ENCODE data around the gene ADAMTS2. TPM values are rescaled to one million over a fixed set of nuclear protein-coding genes. Genes with fewer than 3 reads are reported as not detected.

The ADAMTS2 gene
- total and polyA plus RNA-seq, 4 donors, result 4.8 to 49.8 (median 32.0) TPM

DNA sequence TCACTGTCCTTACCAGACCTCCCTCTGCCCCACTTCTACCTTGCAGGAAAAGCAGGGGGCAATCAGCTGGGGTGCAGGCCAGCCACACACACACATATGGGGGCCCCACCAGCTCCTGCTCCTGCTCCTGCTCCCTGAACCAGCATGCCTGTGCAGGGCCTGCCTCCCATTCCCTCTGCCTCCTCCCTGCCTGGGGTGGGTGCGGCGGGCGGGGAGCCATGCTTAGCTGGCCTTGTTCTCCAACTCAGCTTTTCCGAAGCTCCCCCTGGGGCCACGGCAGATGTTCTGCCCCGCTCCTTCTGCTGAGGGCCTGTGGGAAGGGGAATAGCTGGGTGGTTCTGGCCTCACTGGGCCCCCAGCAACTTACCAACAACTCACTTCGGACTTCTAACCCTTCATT lies 195.2 kb downstream of the ADAMTS2 start:
- Histone ChIP-seq H3K27ac (ENCODE audit: low read depth in 1 of 2, low read length in 2 of 2) (no peak overlapping the region), H3K4me1 (ENCODE audit: control insufficient read depth in 1 of 2, insufficient read depth in 2 of 2, low read length in 2 of 2) (no peaks in the 10 kb centered on the region), H3K9me3 (ENCODE audit: control insufficient read depth, low read length) (no peaks in the 10 kb centered on the region), H3K4me3 (ENCODE audit: low read length in 2 of 2) (no peak overlapping the region), H3K36me3 (ENCODE audit: control insufficient read depth in 1 of 2, insufficient read depth in 2 of 2, low read length in 1 of 2) (no peaks in the 10 kb centered on the region), H3K27me3 (ENCODE audit: control insufficient read depth in 1 of 2, insufficient read depth in 2 of 2, low read length in 1 of 2) (no peaks in the 10 kb centered on the region)
- DNase-seq, result peak; percentile 36 to 69
- ATAC-seq (ENCODE audit: low FRiP score), result no peak
- intact Hi-C loops (cut with DNase I), result no loop called here
- WGBS, 2 donors, result 64 to 88% methylated on average over 7 of the region's 7 CpGs

- no peaks in the 10 kb centered on the region for H3K27me3 ChIP-seq (ENCODE audit: control insufficient read depth in 1 of 2, insufficient read depth in 2 of 2, low read length in 1 of 2)
- no peaks in the 10 kb centered on the region for H3K36me3 ChIP-seq (ENCODE audit: control insufficient read depth in 1 of 2, insufficient read depth in 2 of 2, low read length in 1 of 2)
- 84 to 93% methylated on average over 10 of the region's 10 CpGs for WGBS, 2 donors
- H3K9me3 ChIP-seq (ENCODE audit: control insufficient read depth, low read length), result no peaks in the 10 kb centered on the region
- DNase-seq (peak; percentile 21 to 50), ATAC-seq (ENCODE audit: low FRiP score) (no peak)
- no peaks in the 10 kb centered on the region for H3K4me1 ChIP-seq (ENCODE audit: control insufficient read depth in 1 of 2, insufficient read depth in 2 of 2, low read length in 2 of 2)
- intact Hi-C loops (cut with DNase I), result no loop called here
- H3K27ac ChIP-seq (ENCODE audit: low read depth in 1 of 2, low read length in 2 of 2), result no peak overlapping the region
- H3K4me3 ChIP-seq (ENCODE audit: low read length in 2 of 2), result no peak overlapping the region
Observed at GRCh38 chr5:179149278-179149677, 196.0 kb downstream of the ADAMTS2 start.

- Histone ChIP-seq H3K9me3 (ENCODE audit: control insufficient read depth, low read length) (no peaks in the 10 kb centered on the region), H3K27ac (ENCODE audit: low read depth in 1 of 2, low read length in 2 of 2) (no peak overlapping the region), H3K4me3 (ENCODE audit: low read length in 2 of 2) (no peak overlapping the region), H3K36me3 (ENCODE audit: control insufficient read depth in 1 of 2, insufficient read depth in 2 of 2, low read length in 1 of 2) (no peaks in the 10 kb centered on the region), H3K4me1 (ENCODE audit: control insufficient read depth in 1 of 2, insufficient read depth in 2 of 2, low read length in 2 of 2) (no peaks in the 10 kb centered on the region), H3K27me3 (ENCODE audit: control insufficient read depth in 1 of 2, insufficient read depth in 2 of 2, low read length in 1 of 2) (no peaks in the 10 kb centered on the region)
- DNase-seq (peak; percentile 23 to 47), ATAC-seq (ENCODE audit: low FRiP score) (no peak)
- 82 to 83% methylated on average over 9 of the region's 9 CpGs for WGBS, 2 donors
- intact Hi-C loops (cut with DNase I), result no loop called here
Observed at GRCh38 chr5:179148703-179149170, 196.5 kb downstream of the ADAMTS2 start.

DNA sequence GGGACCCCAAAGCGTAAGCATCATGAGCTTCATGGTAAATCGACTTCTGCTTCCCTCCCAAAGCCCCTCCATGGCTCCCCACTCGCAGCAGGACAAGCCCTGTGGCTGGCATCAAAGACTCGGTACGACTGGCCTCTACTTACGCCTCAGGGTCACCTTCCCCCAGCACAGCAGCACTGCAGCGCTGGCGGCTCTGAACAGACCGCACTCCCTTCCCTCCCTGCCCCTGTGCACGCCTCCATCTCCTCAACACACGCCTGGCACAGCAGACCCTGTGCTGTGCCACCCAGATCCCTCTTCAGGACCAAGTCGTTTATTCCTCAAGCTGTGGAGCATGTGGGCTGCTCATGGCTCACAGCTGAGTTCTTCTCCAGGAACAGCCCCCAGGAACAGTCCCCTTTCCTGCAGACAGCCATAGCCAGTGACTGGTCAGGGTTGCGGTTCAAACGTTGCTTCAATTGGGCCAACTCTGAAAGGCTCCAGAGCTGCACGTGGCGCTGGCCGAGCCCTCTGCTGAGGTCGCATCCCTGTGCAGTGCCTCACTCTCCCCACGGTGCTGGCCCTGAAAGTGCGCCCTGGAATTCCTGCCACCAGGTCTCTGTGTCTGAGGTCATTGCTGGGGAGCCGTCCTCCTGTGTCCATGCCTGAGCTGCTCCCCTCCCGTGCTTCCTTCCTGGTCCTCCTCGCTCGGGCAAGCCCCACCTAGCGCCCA lies 197.1 kb downstream of the ADAMTS2 start:
- no peaks in the 10 kb centered on the region for H3K9me3 ChIP-seq (ENCODE audit: control insufficient read depth, low read length)
- no peaks in the 10 kb centered on the region for H3K27me3 ChIP-seq (ENCODE audit: control insufficient read depth in 1 of 2, insufficient read depth in 2 of 2, low read length in 1 of 2)
- intact Hi-C loops (cut with DNase I), result no loop called here
- no peaks in the 10 kb centered on the region for H3K36me3 ChIP-seq (ENCODE audit: control insufficient read depth in 1 of 2, insufficient read depth in 2 of 2, low read length in 1 of 2)
- no peak overlapping the region for H3K27ac ChIP-seq (ENCODE audit: low read depth in 1 of 2, low read length in 2 of 2)
- peak; percentile 21 to 70 for DNase-seq
- no peaks in the 10 kb centered on the region for H3K4me1 ChIP-seq (ENCODE audit: control insufficient read depth in 1 of 2, insufficient read depth in 2 of 2, low read length in 2 of 2)
- ATAC-seq (ENCODE audit: low FRiP score), result no peak
- H3K4me3 ChIP-seq (ENCODE audit: low read length in 2 of 2), result no peak overlapping the region
- whole genome bisulfite sequencing, 2 donors, result 84 to 90% methylated on average over 25 of the region's 25 CpGs

GRCh38 chr5:179146277-179146676 lies 199.0 kb downstream of the ADAMTS2 start:
- Histone ChIP-seq H3K27me3 (ENCODE audit: control insufficient read depth in 1 of 2, insufficient read depth in 2 of 2, low read length in 1 of 2) (no peaks in the 10 kb centered on the region), H3K9me3 (ENCODE audit: control insufficient read depth, low read length) (no peaks in the 10 kb centered on the region), H3K4me3 (ENCODE audit: low read length in 2 of 2) (no peak overlapping the region), H3K27ac (ENCODE audit: low read depth in 1 of 2, low read length in 2 of 2) (no peak overlapping the region), H3K36me3 (ENCODE audit: control insufficient read depth in 1 of 2, insufficient read depth in 2 of 2, low read length in 1 of 2) (no peaks in the 10 kb centered on the region), H3K4me1 (ENCODE audit: control insufficient read depth in 1 of 2, insufficient read depth in 2 of 2, low read length in 2 of 2) (no peaks in the 10 kb centered on the region)
- 90% methylated on average over 10 of the region's 10 CpGs for WGBS, 2 donors
- DNase-seq, result peak; percentile 23 to 62
- intact Hi-C loops (cut with DNase I), result no loop called here
- ATAC-seq (ENCODE audit: low FRiP score), result no peak

DNA sequence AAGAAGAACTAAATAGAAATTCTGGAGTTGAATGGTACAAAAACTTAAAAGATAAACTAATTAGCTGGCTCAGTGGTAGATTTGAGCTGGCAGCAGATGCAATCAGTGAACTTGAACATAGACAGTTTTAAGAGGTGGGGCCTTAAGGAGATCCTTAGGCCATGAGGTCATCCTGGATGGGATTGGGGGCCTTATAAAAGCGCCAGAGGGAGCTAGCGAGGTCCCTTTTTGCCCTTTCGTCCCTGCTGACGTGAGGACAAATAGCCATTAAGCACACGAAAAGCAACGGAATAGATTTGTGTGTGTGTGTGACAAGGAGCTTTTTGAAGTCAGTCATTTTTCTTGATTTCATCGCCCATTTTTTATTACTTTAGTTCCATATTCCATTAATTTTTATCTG lies 201.8 kb downstream of the ADAMTS2 start:
- Histone ChIP-seq H3K27ac (ENCODE audit: low read depth in 1 of 2, low read length in 2 of 2) (no peak overlapping the region), H3K4me3 (ENCODE audit: low read length in 2 of 2) (no peak overlapping the region), H3K36me3 (ENCODE audit: control insufficient read depth in 1 of 2, insufficient read depth in 2 of 2, low read length in 1 of 2) (no peaks in the 10 kb centered on the region), H3K27me3 (ENCODE audit: control insufficient read depth in 1 of 2, insufficient read depth in 2 of 2, low read length in 1 of 2) (no peaks in the 10 kb centered on the region), H3K4me1 (ENCODE audit: control insufficient read depth in 1 of 2, insufficient read depth in 2 of 2, low read length in 2 of 2) (no peaks in the 10 kb centered on the region), H3K9me3 (ENCODE audit: control insufficient read depth, low read length) (no peaks in the 10 kb centered on the region)
- ATAC-seq (ENCODE audit: low FRiP score) (no peak), DNase-seq (peak; percentile 26 to 32)
- WGBS, 2 donors, result 63 to 67% methylated on average over 7 of the region's 7 CpGs
- intact Hi-C loops (cut with DNase I), result no loop called here

DNA sequence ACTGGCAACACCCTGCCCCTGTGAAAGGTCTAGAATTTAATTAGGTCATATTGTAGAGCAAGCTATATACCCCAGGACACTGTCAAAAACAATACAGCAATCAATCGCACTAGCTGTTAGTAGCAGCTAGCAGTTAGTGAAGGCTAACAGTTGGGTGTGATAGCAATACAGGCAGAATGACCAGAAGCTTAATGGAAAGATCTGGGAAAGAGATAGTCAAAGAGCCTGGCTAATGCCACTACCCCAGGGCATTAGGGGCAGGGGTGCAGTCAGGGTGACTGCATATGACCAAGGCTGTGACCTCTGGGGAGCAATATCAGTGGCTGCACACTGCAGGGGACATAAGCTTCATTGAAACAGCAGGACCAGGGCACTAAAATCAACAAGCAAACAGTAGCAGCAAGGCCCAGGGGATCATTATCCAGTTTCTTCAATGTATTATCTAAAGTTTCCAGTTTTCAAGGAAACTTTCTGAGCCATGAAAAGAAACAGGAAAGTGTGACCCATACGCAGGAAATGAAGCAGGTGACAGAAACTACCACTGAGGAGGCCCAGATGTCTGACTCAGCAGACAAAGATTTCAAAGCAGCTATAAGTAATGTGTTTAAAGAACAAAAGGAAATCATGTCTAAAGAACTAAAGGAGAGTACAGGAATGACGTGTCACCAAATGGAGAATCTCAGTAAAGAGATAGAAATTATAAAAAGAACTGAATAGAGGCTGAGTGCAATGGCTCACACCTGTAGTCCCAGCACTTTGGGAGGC lies 202.6 kb downstream of the ADAMTS2 start:
- Histone ChIP-seq H3K9me3 (ENCODE audit: control insufficient read depth, low read length) (no peaks in the 10 kb centered on the region), H3K27ac (ENCODE audit: low read depth in 1 of 2, low read length in 2 of 2) (no peak overlapping the region), H3K27me3 (ENCODE audit: control insufficient read depth in 1 of 2, insufficient read depth in 2 of 2, low read length in 1 of 2) (no peaks in the 10 kb centered on the region), H3K4me3 (ENCODE audit: low read length in 2 of 2) (no peak overlapping the region), H3K36me3 (ENCODE audit: control insufficient read depth in 1 of 2, insufficient read depth in 2 of 2, low read length in 1 of 2) (no peaks in the 10 kb centered on the region), H3K4me1 (ENCODE audit: control insufficient read depth in 1 of 2, insufficient read depth in 2 of 2, low read length in 2 of 2) (no peaks in the 10 kb centered on the region)
- DNase-seq, result no peak
- intact Hi-C loops (cut with DNase I), result no loop called here
- ATAC-seq (ENCODE audit: low FRiP score), result no peak
- WGBS, 2 donors, result 88% methylated on average over 3 of the region's 3 CpGs

DNA sequence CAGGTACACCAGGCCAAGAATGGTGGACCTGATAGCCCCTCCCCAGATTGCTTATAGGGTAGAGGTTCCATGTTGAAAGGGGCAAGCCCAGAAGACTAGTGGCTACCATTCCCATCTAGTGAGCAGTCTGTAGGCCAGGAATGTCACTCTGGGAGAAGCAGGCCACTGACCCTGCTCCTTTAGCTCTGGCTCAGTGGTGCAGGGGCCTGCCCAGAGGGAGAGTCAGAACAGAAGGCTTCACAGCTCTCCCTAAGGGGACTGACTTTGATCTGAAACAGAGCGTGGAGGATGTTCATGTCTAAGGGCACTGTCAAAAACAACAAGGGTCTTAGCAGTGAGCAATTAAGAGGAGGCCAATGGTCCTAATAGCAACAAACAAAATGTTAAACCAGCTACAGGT lies 203.4 kb downstream of the ADAMTS2 start:
- DNase-seq (peak in 1 of 2 donors; percentile 16), ATAC-seq (ENCODE audit: low FRiP score) (no peak)
- 0 to 96% methylated on average over 1 of the region's 1 CpG for WGBS, 2 donors
- no peaks in the 10 kb centered on the region for H3K36me3 ChIP-seq (ENCODE audit: control insufficient read depth in 1 of 2, insufficient read depth in 2 of 2, low read length in 1 of 2)
- H3K9me3 ChIP-seq (ENCODE audit: control insufficient read depth, low read length), result no peaks in the 10 kb centered on the region
- intact Hi-C loops (cut with DNase I), result no loop called here
- no peaks in the 10 kb centered on the region for H3K4me1 ChIP-seq (ENCODE audit: control insufficient read depth in 1 of 2, insufficient read depth in 2 of 2, low read length in 2 of 2)
- no peak overlapping the region for H3K27ac ChIP-seq (ENCODE audit: low read depth in 1 of 2, low read length in 2 of 2)
- H3K4me3 ChIP-seq (ENCODE audit: low read length in 2 of 2), result no peak overlapping the region
- H3K27me3 ChIP-seq (ENCODE audit: control insufficient read depth in 1 of 2, insufficient read depth in 2 of 2, low read length in 1 of 2), result no peaks in the 10 kb centered on the region

GRCh38 chr5:179140293-179140692 lies 205.0 kb downstream of the ADAMTS2 start:
- 82 to 85% methylated on average over 3 of the region's 3 CpGs for WGBS, 2 donors
- Histone ChIP-seq H3K9me3 (ENCODE audit: control insufficient read depth, low read length) (no peaks in the 10 kb centered on the region), H3K27ac (ENCODE audit: low read depth in 1 of 2, low read length in 2 of 2) (no peak overlapping the region), H3K27me3 (ENCODE audit: control insufficient read depth in 1 of 2, insufficient read depth in 2 of 2, low read length in 1 of 2) (no peaks in the 10 kb centered on the region), H3K4me1 (ENCODE audit: control insufficient read depth in 1 of 2, insufficient read depth in 2 of 2, low read length in 2 of 2) (no peaks in the 10 kb centered on the region), H3K36me3 (ENCODE audit: control insufficient read depth in 1 of 2, insufficient read depth in 2 of 2, low read length in 1 of 2) (no peaks in the 10 kb centered on the region), H3K4me3 (ENCODE audit: low read length in 2 of 2) (no peak overlapping the region)
- DNase-seq (no peak), ATAC-seq (ENCODE audit: low FRiP score) (no peak)
- intact Hi-C loops (cut with DNase I), result no loop called here
